CD8-positive, alpha-beta memory T cell (primary cell): ENCODE measurements around the gene TECR. TPM values are rescaled to one million over a fixed set of nuclear protein-coding genes. Genes with fewer than 3 reads are reported as not detected.

ENCODE experiments used
- CTCF ChIA-PET: fragments of 350-600 bp; sonication (Branson Sonifier 250); formaldehyde crosslinking; loops from one replicate; lab custom pipeline; 2021; ENCODE audit warnings: antibody characterized with exemption; lab: Charles Lee
- POLR2A ChIA-PET: fragments of 350-600 bp; sonication (Branson Sonifier 250); formaldehyde crosslinking; loops from one replicate; lab custom pipeline; 2021; ENCODE audit warnings: antibody characterized with exemption; lab: Charles Lee
- DNase-seq, 5 donors: peaks; one replicate each; pipeline versions ENCODE4 v3.0.0 to v3.0.0-alpha.2; 2020 to 2022; ENCODE audit warnings: mixed read lengths in 1 of 5
- H3K27ac ChIP-seq: one replicate; pipeline ENCODE4 v1.7.0; 2013; ENCODE audit warnings: low read depth, mild to moderate bottlenecking, low read length, moderate library complexity
- H3K27me3 ChIP-seq: 2 replicates; pipeline ENCODE4 v1.7.0; 2013; ENCODE audit warnings: low read length, mild to moderate bottlenecking; ENCODE audit not compliant: insufficient read depth, poor library complexity, severe bottlenecking
- H3K36me3 ChIP-seq: 2 replicates; pipeline ENCODE4 v1.7.0; 2013; ENCODE audit warnings: mild to moderate bottlenecking, low read length, moderate library complexity; ENCODE audit not compliant: insufficient read depth
- H3K4me1 ChIP-seq: 2 replicates; pipeline ENCODE4 v1.7.0; 2013; ENCODE audit warnings: mild to moderate bottlenecking, low read length, moderate library complexity; ENCODE audit not compliant: insufficient read depth
- H3K4me3 ChIP-seq: 2 replicates; pipeline ENCODE4 v1.7.0; 2013; ENCODE audit warnings: mild to moderate bottlenecking, low read length
- H3K9me3 ChIP-seq: 2 replicates; pipeline ENCODE4 v1.7.0; 2013; ENCODE audit warnings: mild to moderate bottlenecking, low read length
- H3K27ac Mint-ChIP-seq, 8 donors: one replicate each; pipeline ENCODE4 v1.8.0; 2020 to 2021; ENCODE audit warnings: mixed read lengths in 8 of 8, mild to moderate bottlenecking in 6 of 8, inconsistent platforms in 3 of 8, moderate library complexity in 3 of 8
- H3K27me3 Mint-ChIP-seq, 2 donors: one replicate each; pipeline ENCODE4 v1.8.0; 2020 to 2021; ENCODE audit warnings: mixed read lengths in 2 of 2, mild to moderate bottlenecking in 1 of 2, moderate library complexity in 1 of 2
- H3K36me3 Mint-ChIP-seq, 3 donors: one replicate each; pipeline ENCODE4 v1.8.0; 2020 to 2021; ENCODE audit warnings: mixed read lengths in 3 of 3, inconsistent platforms in 1 of 3, mild to moderate bottlenecking in 1 of 3
- H3K4me1 Mint-ChIP-seq, 3 donors: one replicate each; pipeline ENCODE4 v1.8.0; 2020 to 2021; ENCODE audit warnings: mixed read lengths in 3 of 3, inconsistent platforms in 1 of 3, mild to moderate bottlenecking in 1 of 3
- H3K4me3 Mint-ChIP-seq, 7 donors: one replicate each; pipeline ENCODE4 v1.8.0; 2020 to 2021; ENCODE audit warnings: mixed read lengths in 7 of 7, mild to moderate bottlenecking in 6 of 7, moderate library complexity in 4 of 7, inconsistent platforms in 2 of 7
- H3K9me3 Mint-ChIP-seq, 5 donors: one replicate each; pipeline ENCODE4 v1.8.0; 2020 to 2022; ENCODE audit warnings: mixed read lengths in 5 of 5, mild to moderate bottlenecking in 3 of 5, moderate library complexity in 2 of 5, inconsistent platforms in 1 of 5
- polyA plus RNA-seq: library from polyadenylated mRNA; unstranded; fragments of 300-500 nt; fragmentation: Illumina TruSeq; gene quantifications from one replicate; pipeline ENCODE4 v1.2.3, GENCODE V29; 2021
- total RNA-seq, 2 experiments: library from RNA; stranded (reverse); gene quantifications; one replicate each; pipeline ENCODE4 v1.2.3, GENCODE V29; 2021

TECR gene
- total and polyA plus RNA-seq, 3 experiments from 2014 or later: 114 to 268 (median 123) TPM

DNA sequence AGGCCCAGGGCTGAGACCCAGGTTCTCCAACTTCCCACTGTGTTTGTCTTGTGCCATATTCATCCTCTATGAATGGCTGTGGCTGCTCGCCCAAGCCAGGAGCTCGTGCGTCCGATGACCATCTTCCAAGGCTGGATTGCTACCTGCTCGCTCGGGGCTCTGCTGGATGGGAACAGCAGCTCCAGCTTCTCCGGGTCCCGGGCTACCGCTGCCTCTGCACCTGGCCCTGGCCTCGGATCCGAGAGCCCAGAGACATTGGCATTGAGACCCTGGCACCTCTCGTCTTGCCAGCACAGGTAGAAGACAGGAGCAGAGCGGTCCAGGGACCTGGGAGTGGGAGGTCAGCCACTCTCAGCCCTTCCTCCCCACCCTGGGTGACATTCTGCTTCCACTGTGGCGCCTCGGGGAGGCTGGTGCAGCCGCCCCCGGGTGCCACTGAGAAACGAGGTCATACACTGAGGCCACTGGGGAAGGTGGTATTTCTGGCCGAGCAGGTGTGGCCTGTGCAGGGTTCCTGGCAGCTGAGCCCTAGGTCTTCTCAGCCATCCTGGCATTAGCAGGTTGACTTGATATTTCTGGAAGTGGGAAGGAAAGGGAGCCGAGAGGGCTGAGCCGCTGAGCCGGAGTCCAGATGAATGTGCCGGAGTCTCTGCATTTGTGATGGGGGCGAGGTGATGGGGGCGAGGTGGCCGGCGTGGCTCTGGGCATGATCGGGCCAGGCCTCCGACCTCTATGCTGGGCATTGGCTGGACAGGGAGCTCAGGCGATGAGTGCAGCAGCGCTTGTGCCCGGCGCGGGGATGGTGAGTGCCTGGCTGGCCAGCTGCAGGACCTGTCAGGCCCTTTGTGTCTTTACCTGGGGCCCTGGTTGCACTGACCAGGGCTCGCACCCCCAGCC lies 23.9 kb downstream of the TECR start:
- peaks cover 43% of the 10 kb centered on the region for H3K4me1 ChIP-seq
- no peak overlapping the region for H3K27ac ChIP-seq
- H3K27ac Mint-ChIP-seq: peak overlapping the region in 7 of 8 donors; percentile 47 to 93 (median 72)
- no peaks in the 10 kb centered on the region for H3K9me3 Mint-ChIP-seq
- no peak overlapping the region for H3K4me3 ChIP-seq
- H3K27me3 ChIP-seq: no peaks in the 10 kb centered on the region
- H3K36me3 ChIP-seq: no peaks in the 10 kb centered on the region
- peaks cover 38 to 66% (median 49%) of the 10 kb centered on the region in 3 donors for H3K4me1 Mint-ChIP-seq
- DNase-seq: no peak
- H3K4me3 Mint-ChIP-seq: peak overlapping the region in 1 of 7 donors; percentile 66
- ChIA-PET CTCF (interaction anchor here (1.0 to 1.6 kb wide), 5 partner anchors 15 to 73 kb away, joined by 3 to 7 read pairs (median 4); no protein-coding TSS in a partner anchor), POLR2A (no interaction called here)
- H3K27me3 Mint-ChIP-seq: no peaks in the 10 kb centered on the region
- peaks cover 0 to 36% (median 2%) of the 10 kb centered on the region in 3 donors for H3K36me3 Mint-ChIP-seq
- H3K9me3 ChIP-seq: no peaks in the 10 kb centered on the region

DNA sequence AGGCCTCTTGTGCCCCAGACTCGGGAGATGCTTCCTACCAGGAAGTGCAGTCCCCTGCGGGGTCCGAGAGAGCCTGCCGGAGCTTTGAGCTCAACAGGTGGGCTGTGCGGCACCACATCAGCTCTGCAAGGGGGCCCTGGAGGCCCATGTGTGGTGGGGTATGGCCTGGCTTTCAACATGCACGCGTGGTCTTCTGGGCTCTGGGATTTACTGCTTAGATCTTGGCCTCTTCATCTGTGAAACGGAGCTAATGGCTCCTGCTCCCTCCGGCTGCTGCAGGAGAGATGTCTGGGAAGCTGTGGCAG lies 24.5 kb downstream of the TECR start:
- Mint-ChIP-seq H3K27me3 (no peaks in the 10 kb centered on the region), H3K4me1 (peaks cover 38 to 70% (median 51%) of the 10 kb centered on the region in 3 donors), H3K9me3 (no peaks in the 10 kb centered on the region), H3K36me3 (peaks cover 0 to 30% (median 2%) of the 10 kb centered on the region in 3 donors), H3K27ac (peak overlapping the region in 6 of 8 donors; percentile 54 to 93 (median 81)), H3K4me3 (peak overlapping the region in 1 of 7 donors; percentile 43)
- Histone ChIP-seq H3K4me1 (peaks cover 48% of the 10 kb centered on the region), H3K36me3 (no peaks in the 10 kb centered on the region), H3K27me3 (no peaks in the 10 kb centered on the region), H3K27ac (no peak overlapping the region), H3K9me3 (no peaks in the 10 kb centered on the region), H3K4me3 (no peak overlapping the region)
- CTCF ChIA-PET: interaction anchor here (1.0 to 1.6 kb wide), 4 partner anchors 15 to 73 kb away, joined by 4 to 7 read pairs (median 4); no protein-coding TSS in a partner anchor
- POLR2A ChIA-PET: interaction anchor here (0.5 kb wide), 1 partner anchor 31 kb away, joined by 10 read pairs; no protein-coding TSS in a partner anchor
- DNase-seq: no peak

DNA sequence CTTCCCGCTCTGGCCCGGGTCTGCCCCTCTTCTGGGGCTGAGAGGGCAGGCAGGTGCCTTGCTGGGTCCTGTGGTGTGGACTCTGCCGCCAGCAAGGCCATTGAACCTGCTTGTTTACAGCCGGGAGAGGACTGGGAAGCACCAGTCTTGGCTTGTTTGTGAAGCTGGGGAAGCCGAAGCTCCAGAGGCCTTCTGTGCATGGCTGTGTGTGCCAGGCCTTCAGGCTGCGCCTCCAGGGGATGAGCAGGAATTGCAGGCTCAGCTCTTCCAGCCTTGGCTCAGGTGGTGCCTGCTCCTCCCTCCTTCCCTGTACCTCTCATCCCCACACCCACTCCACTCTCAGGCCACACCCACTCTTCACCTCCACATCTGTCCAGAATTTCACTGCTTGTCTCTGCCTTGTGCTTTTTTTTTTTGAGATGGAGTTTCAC lies 25.0 kb downstream of the TECR start:
- Histone ChIP-seq H3K9me3 (no peaks in the 10 kb centered on the region), H3K27me3 (no peaks in the 10 kb centered on the region), H3K4me3 (no peak overlapping the region), H3K4me1 (peaks cover 49% of the 10 kb centered on the region), H3K27ac (no peak overlapping the region), H3K36me3 (no peaks in the 10 kb centered on the region)
- peak overlapping the region in 2 of 7 donors; percentile 15 to 37 for H3K4me3 Mint-ChIP-seq
- DNase-seq: no peak
- ChIA-PET POLR2A (interaction anchor here (0.5 kb wide), 1 partner anchor 31 kb away, joined by 10 read pairs; no protein-coding TSS in a partner anchor), CTCF (interaction anchor here (1.0 to 1.6 kb wide), 4 partner anchors 14 to 74 kb away, joined by 4 to 7 read pairs (median 4); no protein-coding TSS in a partner anchor)
- peaks cover 38 to 75% (median 51%) of the 10 kb centered on the region in 3 donors for H3K4me1 Mint-ChIP-seq
- H3K36me3 Mint-ChIP-seq: peaks cover 0 to 27% (median 2%) of the 10 kb centered on the region in 3 donors
- H3K9me3 Mint-ChIP-seq: no peaks in the 10 kb centered on the region
- peak overlapping the region in 6 of 8 donors; percentile 66 to 93 (median 78) for H3K27ac Mint-ChIP-seq
- H3K27me3 Mint-ChIP-seq: no peaks in the 10 kb centered on the region

DNA sequence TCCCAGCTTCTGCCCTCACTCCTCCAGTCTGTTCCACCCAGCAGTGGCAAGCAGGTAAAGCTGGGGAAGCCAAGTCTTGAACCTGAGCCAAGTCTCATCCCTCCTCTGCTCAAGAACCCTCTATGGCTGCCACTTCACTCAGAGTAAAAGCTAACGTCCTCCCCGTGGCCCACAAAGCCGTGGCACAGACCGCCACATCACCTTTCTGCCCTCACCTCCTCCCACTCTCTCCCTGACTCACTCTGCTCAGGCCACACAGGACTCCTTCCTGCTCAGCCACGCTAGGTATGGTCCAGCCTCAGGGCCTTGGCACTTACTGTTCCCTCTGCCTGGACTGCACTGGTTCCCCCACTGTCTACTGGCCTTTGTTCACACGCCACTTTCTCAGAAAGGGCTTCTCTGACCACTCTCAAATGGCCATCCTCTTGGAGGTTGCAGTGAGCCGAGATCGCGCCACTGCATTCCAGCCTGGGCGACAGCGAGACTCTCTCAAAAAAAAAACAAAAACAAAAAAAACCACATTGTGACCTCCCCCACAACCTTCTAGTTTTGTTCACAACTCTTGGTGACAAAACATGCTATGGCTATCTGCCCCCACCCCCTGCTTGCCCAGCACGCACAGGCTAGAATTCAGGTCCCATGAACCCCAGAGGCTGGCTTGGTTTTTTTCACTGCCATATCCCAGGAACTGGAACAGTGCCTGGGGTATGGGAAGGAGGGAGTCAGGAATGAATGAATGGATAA lies 26.7 kb downstream of the TECR start:
- peak overlapping the region; percentile 56 to 97 (median 91) for H3K27ac Mint-ChIP-seq
- CTCF ChIA-PET: interaction anchor here (0.6 to 4.1 kb wide), 24 partner anchors 9 to 647 kb away, joined by 3 to 38 read pairs (median 4); partner anchors contain the start of genes DNAJB1 and NDUFB7
- DNase-seq: no peak
- POLR2A ChIA-PET: interaction anchor here (0.6 to 1.1 kb wide), 4 partner anchors 16 to 876 kb away, joined by 4 to 5 read pairs (median 4); partner anchors contain the start of genes DNAJB1 and NDUFB7
- peaks cover 35 to 71% (median 47%) of the 10 kb centered on the region in 3 donors for H3K4me1 Mint-ChIP-seq
- Histone ChIP-seq H3K9me3 (no peaks in the 10 kb centered on the region), H3K27ac (peak overlapping the region; percentile 12), H3K4me1 (peaks cover 48% of the 10 kb centered on the region), H3K27me3 (no peaks in the 10 kb centered on the region), H3K36me3 (no peaks in the 10 kb centered on the region), H3K4me3 (peak overlapping the region; percentile 35)
- H3K4me3 Mint-ChIP-seq: peak overlapping the region; percentile 8 to 84 (median 72)
- peaks cover 0 to 16% (median 0%) of the 10 kb centered on the region in 3 donors for H3K36me3 Mint-ChIP-seq
- H3K27me3 Mint-ChIP-seq: no peaks in the 10 kb centered on the region
- no peaks in the 10 kb centered on the region for H3K9me3 Mint-ChIP-seq

DNA sequence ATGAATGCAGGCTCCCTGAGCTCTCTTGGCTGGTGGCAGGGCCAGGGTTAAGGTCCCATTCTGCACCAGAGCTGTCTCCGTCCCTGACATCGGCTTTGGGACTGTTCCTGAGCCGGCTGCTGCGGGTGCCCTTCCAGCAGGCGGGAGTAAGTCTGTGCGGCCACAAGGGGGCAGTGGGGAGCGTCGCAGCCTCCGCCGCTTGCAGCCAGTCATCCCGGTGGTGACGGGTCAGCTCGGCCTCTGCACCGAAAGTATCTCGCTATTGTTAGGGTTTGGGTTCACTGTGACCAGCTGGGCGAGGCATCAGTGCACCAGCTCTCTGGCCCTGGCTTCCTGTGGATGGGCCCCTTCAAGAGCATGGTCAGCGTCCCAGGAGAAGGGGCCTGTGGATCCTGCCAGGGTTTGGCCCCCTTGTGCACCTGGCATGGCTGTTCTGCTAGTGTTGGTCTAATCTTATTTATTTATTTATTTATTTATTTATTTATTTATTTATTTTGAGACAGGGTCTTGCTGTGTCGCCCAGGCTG lies 27.3 kb downstream of the TECR start:
- POLR2A ChIA-PET: interaction anchor here (0.5 to 1.1 kb wide), 6 partner anchors 15 to 876 kb away, joined by 3 to 5 read pairs (median 4); partner anchors contain the start of genes DNAJB1 and NDUFB7
- peak overlapping the region in 7 of 8 donors; percentile 68 to 97 (median 92) for H3K27ac Mint-ChIP-seq
- no peak overlapping the region for H3K27ac ChIP-seq
- peak overlapping the region; percentile 8 to 82 (median 72) for H3K4me3 Mint-ChIP-seq
- DNase-seq: peak; percentile 61 to 70 (median 62)
- peaks cover 31 to 68% (median 44%) of the 10 kb centered on the region in 3 donors for H3K4me1 Mint-ChIP-seq
- H3K9me3 Mint-ChIP-seq: no peaks in the 10 kb centered on the region
- no peaks in the 10 kb centered on the region for H3K27me3 ChIP-seq
- H3K9me3 ChIP-seq: no peaks in the 10 kb centered on the region
- peaks cover 48% of the 10 kb centered on the region for H3K4me1 ChIP-seq
- H3K27me3 Mint-ChIP-seq: no peaks in the 10 kb centered on the region
- H3K36me3 Mint-ChIP-seq: peaks cover 0 to 16% (median 0%) of the 10 kb centered on the region in 3 donors
- H3K36me3 ChIP-seq: no peaks in the 10 kb centered on the region
- H3K4me3 ChIP-seq: peak overlapping the region; percentile 35
- CTCF ChIA-PET: interaction anchor here (0.6 to 4.1 kb wide), 23 partner anchors 8 to 648 kb away, joined by 3 to 38 read pairs (median 4); partner anchors contain the start of genes DNAJB1 and NDUFB7

DNA sequence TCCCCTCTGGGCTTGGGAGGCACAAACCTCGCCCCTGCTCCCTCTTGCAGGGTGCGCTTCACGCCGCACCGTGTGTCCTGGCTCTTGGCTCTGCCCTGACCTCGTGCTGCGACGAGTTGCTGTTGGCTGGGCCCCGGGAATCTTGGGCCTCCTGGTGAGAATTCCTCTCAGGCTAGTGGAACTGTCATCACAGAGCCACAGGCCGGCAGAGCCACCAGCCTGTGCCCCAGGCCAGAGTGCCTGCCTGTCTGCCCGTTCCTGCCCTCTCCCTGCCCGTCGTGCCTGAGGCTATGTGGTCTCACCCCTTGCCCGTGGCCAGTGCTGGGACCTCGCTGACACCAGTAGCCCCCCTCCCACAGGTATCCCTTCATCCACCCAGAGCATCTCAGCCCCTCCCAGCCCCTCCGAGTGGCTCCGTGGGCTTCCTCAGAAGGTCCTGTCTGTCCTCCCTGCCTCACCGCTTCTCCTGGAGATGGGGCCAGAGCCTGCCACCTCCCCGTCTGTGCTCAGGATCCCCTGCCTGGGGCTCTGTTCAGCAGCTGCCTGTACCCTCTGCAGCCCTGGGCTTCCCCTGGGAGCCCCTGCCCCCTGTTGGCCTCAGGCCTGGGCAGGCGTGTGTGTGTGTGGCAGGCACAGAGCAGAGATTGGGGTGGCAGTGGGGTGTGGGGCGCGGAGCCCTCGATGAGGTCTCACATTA lies 29.1 kb downstream of the TECR start:
- POLR2A ChIA-PET: no interaction called here
- DNase-seq: no peak
- H3K27me3 Mint-ChIP-seq: no peaks in the 10 kb centered on the region
- H3K4me3 Mint-ChIP-seq: no peak overlapping the region
- peaks cover 23 to 64% (median 29%) of the 10 kb centered on the region in 3 donors for H3K4me1 Mint-ChIP-seq
- no peaks in the 10 kb centered on the region for H3K9me3 Mint-ChIP-seq
- Histone ChIP-seq H3K4me3 (no peak overlapping the region), H3K27me3 (no peaks in the 10 kb centered on the region), H3K27ac (no peak overlapping the region), H3K4me1 (peaks cover 45% of the 10 kb centered on the region), H3K9me3 (no peaks in the 10 kb centered on the region), H3K36me3 (peaks cover 3% of the 10 kb centered on the region)
- H3K36me3 Mint-ChIP-seq: peaks cover 0 to 22% (median 0%) of the 10 kb centered on the region in 3 donors
- no peak overlapping the region for H3K27ac Mint-ChIP-seq
- CTCF ChIA-PET: interaction anchor here (2.5 to 4.1 kb wide), 2 partner anchors 14 to 52 kb away, joined by 18 to 38 read pairs; partner anchors contain the start of gene NDUFB7
